WTC11 (cell line): Measurements from ENCODE around the gene NHSL2. TPM values are rescaled to one million over a fixed set of nuclear protein-coding genes. Genes with fewer than 3 reads are reported as not detected.
A peak's percentile ranks its signal among the peaks of the same experiment; 100 is the strongest.

Experiments used
- ATAC-seq: fragments of 200-7000 bp; cut with Tn5 transposase; 2 replicates; pipeline ENCODE4 v1.10.0; 2021; ENCODE audit warnings: mild to moderate bottlenecking, moderate library complexity
- CTCF ChIA-PET: fragments of 300-600 bp; sonication (Branson Sonifier 250); formaldehyde crosslinking; loops from one replicate; lab custom pipeline; 2021; ENCODE audit warnings: antibody characterized with exemption; lab: Charles Lee
- POLR2A ChIA-PET: fragments of 350-600 bp; sonication (Branson Sonifier 250); formaldehyde crosslinking; loops from one replicate; lab custom pipeline; 2021; ENCODE audit warnings: antibody characterized with exemption; lab: Charles Lee
- DNase-seq: peaks from one replicate; pipeline ENCODE4 v3.0.0; 2021; ENCODE audit warnings: low spot score
- H3K27ac Mint-ChIP-seq: 2 replicates; pipeline ENCODE4 v1.8.0; 2021; ENCODE audit warnings: mixed read lengths
- H3K27me3 Mint-ChIP-seq: 2 replicates; pipeline ENCODE4 v1.8.0; 2021; ENCODE audit warnings: low read depth, mild to moderate bottlenecking, moderate library complexity, mixed read lengths
- H3K36me3 Mint-ChIP-seq: 2 replicates; pipeline ENCODE4 v1.8.0; 2021; ENCODE audit warnings: mixed read lengths
- H3K4me1 Mint-ChIP-seq: 2 replicates; pipeline ENCODE4 v1.8.0; 2022; ENCODE audit warnings: mixed read lengths
- H3K4me3 Mint-ChIP-seq: 2 replicates; pipeline ENCODE4 v1.8.0; 2021; ENCODE audit warnings: mild to moderate bottlenecking, moderate library complexity, mixed read lengths
- H3K9me3 Mint-ChIP-seq: 2 replicates; pipeline ENCODE4 v1.8.0; 2021; ENCODE audit warnings: mixed read lengths
- CREB1 ChIP-seq: sonication (generic); formaldehyde crosslinking; IDR thresholded peaks from 2 replicates; pipeline ENCODE4 v1.8.0; 2023; ENCODE audit warnings: mild to moderate bottlenecking, missing genetic modification reagents
- EMX1 ChIP-seq: fragments of 250-450 bp; sonication (Bioruptor Pico); IDR thresholded peaks from 2 replicates; pipeline ENCODE4 v1.8.0; 2021; ENCODE audit warnings: mild to moderate bottlenecking
- ESRRA ChIP-seq: sonication (generic); formaldehyde crosslinking; IDR thresholded peaks from 2 replicates; pipeline ENCODE4 v1.8.1; 2022; ENCODE audit warnings: mild to moderate bottlenecking, missing genetic modification reagents, borderline replicate concordance
- FOXK1 ChIP-seq: sonication (generic); formaldehyde crosslinking; IDR thresholded peaks from 2 replicates; pipeline ENCODE4 v1.8.0; 2022; ENCODE audit warnings: mild to moderate bottlenecking, moderate library complexity, missing genetic modification reagents
- FOXP1 ChIP-seq: sonication (generic); formaldehyde crosslinking; IDR thresholded peaks from 2 replicates; pipeline ENCODE4 v1.8.0; 2022; ENCODE audit warnings: missing genetic modification reagents, mild to moderate bottlenecking, moderate library complexity, borderline replicate concordance
- GABPB1 ChIP-seq: sonication (generic); formaldehyde crosslinking; IDR thresholded peaks from 2 replicates; pipeline ENCODE4 v1.8.1; 2023; ENCODE audit warnings: mild to moderate bottlenecking, missing genetic modification reagents
- HMGA2 ChIP-seq: fragments of 250-450 bp; sonication (Bioruptor Pico); IDR thresholded peaks from 2 replicates; pipeline ENCODE4 v1.4.0; 2021; ENCODE audit warnings: mild to moderate bottlenecking, moderate library complexity
- IRF2 ChIP-seq: sonication (generic); formaldehyde crosslinking; IDR thresholded peaks from 2 replicates; pipeline ENCODE4 v1.8.0; 2022; ENCODE audit warnings: low read depth, missing genetic modification reagents, borderline replicate concordance
- JAZF1 ChIP-seq: fragments of 250-450 bp; sonication (Bioruptor Pico); IDR thresholded peaks from 2 replicates; pipeline ENCODE4 v1.9.0; 2021; ENCODE audit warnings: moderate library complexity, mild to moderate bottlenecking, inconsistent platforms
- JUN ChIP-seq: sonication (generic); formaldehyde crosslinking; IDR thresholded peaks from 2 replicates; pipeline ENCODE4 v1.8.0; 2023; ENCODE audit warnings: mild to moderate bottlenecking, missing genetic modification reagents
- MYBL2 ChIP-seq: sonication (generic); formaldehyde crosslinking; IDR thresholded peaks from 2 replicates; pipeline ENCODE4 v1.8.1; 2023; ENCODE audit warnings: mild to moderate bottlenecking, moderate library complexity, missing genetic modification reagents
- NFATC4 ChIP-seq: fragments of 250-450 bp; sonication (Bioruptor Pico); IDR thresholded peaks from 2 replicates; pipeline ENCODE4 v1.9.0; 2021; ENCODE audit warnings: mild to moderate bottlenecking
- NFE2L1 ChIP-seq: sonication (generic); formaldehyde crosslinking; IDR thresholded peaks from 2 replicates; pipeline ENCODE4 v1.8.1; 2023; ENCODE audit warnings: missing genetic modification reagents
- PRRX2 ChIP-seq: fragments of 250-450 bp; sonication (Bioruptor Pico); IDR thresholded peaks from 2 replicates; pipeline ENCODE4 v1.8.0; 2021; ENCODE audit warnings: mild to moderate bottlenecking
- RORB ChIP-seq: fragments of 250-450 bp; sonication (Bioruptor Pico); IDR thresholded peaks from 2 replicates; pipeline ENCODE4 v1.9.0; 2021; ENCODE audit warnings: mild to moderate bottlenecking
- ZNF263 ChIP-seq: sonication (generic); formaldehyde crosslinking; IDR thresholded peaks from 2 replicates; pipeline ENCODE4 v1.8.1; 2022; ENCODE audit warnings: low read depth, mild to moderate bottlenecking, moderate library complexity, missing genetic modification reagents
- ZNF423 ChIP-seq: fragments of 250-450 bp; sonication (Bioruptor Pico); IDR thresholded peaks from 2 replicates; pipeline ENCODE4 v2.1.2; 2022; ENCODE audit warnings: mild to moderate bottlenecking, moderate library complexity
- ZNF671 ChIP-seq: fragments of 250-450 bp; sonication (Bioruptor Pico); IDR thresholded peaks from 2 replicates; pipeline ENCODE4 v1.8.0; 2021; ENCODE audit warnings: mild to moderate bottlenecking
- total RNA-seq: library from RNA; stranded (reverse); gene quantifications from 3 replicates; pipeline ENCODE4 v1.2.3, GENCODE V29; 2021
- TF ChIP-seq, protein P1 (sequence below): sonication (generic); formaldehyde crosslinking; IDR thresholded peaks from 2 replicates; pipeline ENCODE4 v1.8.0; 2022; ENCODE audit warnings: mild to moderate bottlenecking, missing genetic modification reagents
- TF ChIP-seq, protein P2 (sequence below): sonication (generic); formaldehyde crosslinking; IDR thresholded peaks from 2 replicates; pipeline ENCODE4 v1.8.1; 2023; ENCODE audit warnings: mild to moderate bottlenecking, missing genetic modification reagents, moderate library complexity
- TF ChIP-seq, protein P3 (sequence below): fragments of 250-450 bp; sonication (Bioruptor Pico); IDR thresholded peaks from 2 replicates; pipeline ENCODE4 v2.1.2; 2022; ENCODE audit warnings: mild to moderate bottlenecking, moderate library complexity
- TF ChIP-seq, protein P4 (sequence below): sonication (generic); formaldehyde crosslinking; IDR thresholded peaks from 2 replicates; pipeline ENCODE4 v1.8.1; 2022; ENCODE audit warnings: missing genetic modification reagents, borderline replicate concordance
- TF ChIP-seq, protein P5 (sequence below): fragments of 250-450 bp; sonication (Bioruptor Pico); IDR thresholded peaks from 2 replicates; pipeline ENCODE4 v1.9.0; 2021; ENCODE audit warnings: mild to moderate bottlenecking

Gene NHSL2
- total RNA-seq, 1 experiment from 2014 or later: 7.9 TPM

DNA sequence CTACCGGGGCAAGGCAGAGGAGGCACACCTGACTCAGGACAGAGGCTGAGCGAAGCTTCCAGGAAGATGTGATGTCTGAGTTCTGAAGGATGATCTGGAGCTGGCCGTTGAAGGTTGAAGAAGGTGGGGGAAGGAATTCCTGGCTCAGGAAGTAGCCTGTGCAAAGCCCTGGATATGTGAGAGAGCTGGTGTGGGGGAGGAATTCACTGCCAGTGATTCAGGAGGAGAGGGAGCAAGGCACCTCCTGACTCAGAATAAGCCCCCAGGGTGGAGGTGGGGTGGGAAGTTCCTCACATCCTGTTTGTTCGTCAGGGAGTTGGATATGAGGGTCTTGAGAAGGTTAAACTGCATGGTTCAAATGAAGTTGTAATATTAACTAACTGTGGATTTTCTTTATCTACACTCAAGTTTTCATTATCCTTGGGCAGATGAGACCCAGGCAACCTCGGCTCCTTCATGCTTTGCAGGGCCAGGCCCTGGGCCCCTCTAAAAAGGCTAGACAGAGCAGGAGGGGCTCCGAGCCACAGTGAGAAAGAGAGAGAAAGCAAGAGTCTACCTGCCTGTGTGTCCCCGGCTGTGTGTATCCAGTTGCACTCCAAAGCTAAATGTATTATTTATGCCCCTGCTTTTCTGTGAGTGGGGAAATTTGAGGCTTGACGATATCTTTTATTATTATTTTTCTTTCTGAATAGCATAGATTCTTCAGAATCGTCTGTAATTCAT is 7.1 kb downstream of the NHSL2 start:
- H3K27me3 Mint-ChIP-seq: no peaks in the 10 kb centered on the region
- no peaks in the 10 kb centered on the region for H3K9me3 Mint-ChIP-seq
- peak; percentile 22 for DNase-seq
- POLR2A ChIA-PET: interaction anchor here (0.6 to 1.5 kb wide), 2 partner anchors 17 to 40 kb away, joined by 3 to 5 read pairs; no protein-coding TSS in a partner anchor
- peak; percentile 84 for ATAC-seq
- H3K27ac Mint-ChIP-seq: peak overlapping the region; percentile 84
- CTCF ChIA-PET: interaction anchor here (0.7 to 1.6 kb wide), 9 partner anchors 18 to 399 kb away, joined by 3 to 8 read pairs (median 4); no protein-coding TSS in a partner anchor
- H3K4me1 Mint-ChIP-seq: peaks cover 72% of the 10 kb centered on the region
- TF ChIP-seq, protein P1, sequence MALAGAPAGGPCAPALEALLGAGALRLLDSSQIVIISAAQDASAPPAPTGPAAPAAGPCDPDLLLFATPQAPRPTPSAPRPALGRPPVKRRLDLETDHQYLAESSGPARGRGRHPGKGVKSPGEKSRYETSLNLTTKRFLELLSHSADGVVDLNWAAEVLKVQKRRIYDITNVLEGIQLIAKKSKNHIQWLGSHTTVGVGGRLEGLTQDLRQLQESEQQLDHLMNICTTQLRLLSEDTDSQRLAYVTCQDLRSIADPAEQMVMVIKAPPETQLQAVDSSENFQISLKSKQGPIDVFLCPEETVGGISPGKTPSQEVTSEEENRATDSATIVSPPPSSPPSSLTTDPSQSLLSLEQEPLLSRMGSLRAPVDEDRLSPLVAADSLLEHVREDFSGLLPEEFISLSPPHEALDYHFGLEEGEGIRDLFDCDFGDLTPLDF (CRISPR knock-in tag): no peak
- TF ChIP-seq MYBL2 (no peak), HMGA2 (CRISPR knock-in tag) (no peak), EMX1 (CRISPR knock-in tag) (no peak), NFE2L1 (CRISPR knock-in tag) (no peak), FOXK1 (CRISPR knock-in tag) (no peak), JAZF1 (CRISPR knock-in tag) (no peak), ESRRA (CRISPR knock-in tag) (no peak), RORB (no peak), JUN (no peak), ZNF671 (no peak), ZNF263 (CRISPR knock-in tag) (no peak), PRRX2 (no peak), FOXP1 (no peak), GABPB1 (CRISPR knock-in tag) (no peak), NFATC4 (no peak), CREB1 (CRISPR knock-in tag) (no peak)
- TF ChIP-seq, protein P2, sequence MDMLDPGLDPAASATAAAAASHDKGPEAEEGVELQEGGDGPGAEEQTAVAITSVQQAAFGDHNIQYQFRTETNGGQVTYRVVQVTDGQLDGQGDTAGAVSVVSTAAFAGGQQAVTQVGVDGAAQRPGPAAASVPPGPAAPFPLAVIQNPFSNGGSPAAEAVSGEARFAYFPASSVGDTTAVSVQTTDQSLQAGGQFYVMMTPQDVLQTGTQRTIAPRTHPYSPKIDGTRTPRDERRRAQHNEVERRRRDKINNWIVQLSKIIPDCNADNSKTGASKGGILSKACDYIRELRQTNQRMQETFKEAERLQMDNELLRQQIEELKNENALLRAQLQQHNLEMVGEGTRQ (CRISPR knock-in tag): no peak
- TF ChIP-seq, protein P3, sequence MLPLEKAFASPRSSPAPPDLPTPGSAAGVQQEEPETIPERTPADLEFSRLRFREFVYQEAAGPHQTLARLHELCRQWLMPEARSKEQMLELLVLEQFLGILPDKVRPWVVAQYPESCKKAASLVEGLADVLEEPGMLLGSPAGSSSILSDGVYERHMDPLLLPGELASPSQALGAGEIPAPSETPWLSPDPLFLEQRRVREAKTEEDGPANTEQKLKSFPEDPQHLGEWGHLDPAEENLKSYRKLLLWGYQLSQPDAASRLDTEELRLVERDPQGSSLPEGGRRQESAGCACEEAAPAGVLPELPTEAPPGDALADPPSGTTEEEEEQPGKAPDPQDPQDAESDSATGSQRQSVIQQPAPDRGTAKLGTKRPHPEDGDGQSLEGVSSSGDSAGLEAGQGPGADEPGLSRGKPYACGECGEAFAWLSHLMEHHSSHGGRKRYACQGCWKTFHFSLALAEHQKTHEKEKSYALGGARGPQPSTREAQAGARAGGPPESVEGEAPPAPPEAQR: no peak
- TF ChIP-seq, protein P4, sequence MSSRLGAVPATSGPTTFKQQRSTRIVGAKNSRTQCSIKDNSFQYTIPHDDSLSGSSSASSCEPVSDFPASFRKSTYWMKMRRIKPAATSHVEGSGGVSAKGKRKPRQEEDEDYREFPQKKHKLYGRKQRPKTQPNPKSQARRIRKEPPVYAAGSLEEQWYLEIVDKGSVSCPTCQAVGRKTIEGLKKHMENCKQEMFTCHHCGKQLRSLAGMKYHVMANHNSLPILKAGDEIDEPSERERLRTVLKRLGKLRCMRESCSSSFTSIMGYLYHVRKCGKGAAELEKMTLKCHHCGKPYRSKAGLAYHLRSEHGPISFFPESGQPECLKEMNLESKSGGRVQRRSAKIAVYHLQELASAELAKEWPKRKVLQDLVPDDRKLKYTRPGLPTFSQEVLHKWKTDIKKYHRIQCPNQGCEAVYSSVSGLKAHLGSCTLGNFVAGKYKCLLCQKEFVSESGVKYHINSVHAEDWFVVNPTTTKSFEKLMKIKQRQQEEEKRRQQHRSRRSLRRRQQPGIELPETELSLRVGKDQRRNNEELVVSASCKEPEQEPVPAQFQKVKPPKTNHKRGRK (CRISPR knock-in tag): no peak
- TF ChIP-seq, all 79 proteins: peak for 0
- H3K36me3 Mint-ChIP-seq: peaks cover 5% of the 10 kb centered on the region; the same call in 1 of the 2 replicates
- peak overlapping the region; percentile 23 for H3K4me3 Mint-ChIP-seq

DNA sequence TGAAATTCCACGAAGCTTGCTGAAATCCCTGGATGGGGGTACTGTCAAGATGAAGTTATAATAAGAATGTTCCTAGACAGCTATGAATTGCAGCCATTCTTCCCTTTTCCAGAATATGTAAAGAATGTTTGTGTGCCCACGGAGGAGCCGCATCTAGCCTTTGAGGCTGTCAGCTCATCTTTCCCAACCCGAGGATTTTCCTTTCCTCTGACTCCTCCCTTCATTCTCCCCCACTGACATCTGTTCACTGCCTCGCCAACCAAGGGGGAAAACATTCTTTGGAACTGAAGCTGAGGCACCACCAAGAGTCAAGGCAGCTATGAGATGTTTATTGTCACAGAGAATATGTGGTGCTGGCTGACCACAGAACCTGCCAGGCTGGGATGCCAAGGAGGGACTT is 8.8 kb downstream of the NHSL2 start:
- no peaks in the 10 kb centered on the region for H3K36me3 Mint-ChIP-seq
- no peak; the same call in 1 of the 2 replicates for ATAC-seq
- DNase-seq: no peak
- H3K4me1 Mint-ChIP-seq: peaks cover 70% of the 10 kb centered on the region
- H3K9me3 Mint-ChIP-seq: no peaks in the 10 kb centered on the region
- no peak overlapping the region for H3K4me3 Mint-ChIP-seq
- CTCF ChIA-PET: interaction anchor here (0.8 to 2.4 kb wide), 6 partner anchors 9 to 103 kb away, joined by 3 to 17 read pairs (median 4); partner anchors contain the start of gene NHSL2
- POLR2A ChIA-PET: interaction anchor here (1.4 kb wide), 1 partner anchor 8 kb away, joined by 6 read pairs; the partner anchor contains the start of gene NHSL2
- peak overlapping the region; percentile 60; the same call in 1 of the 2 replicates for H3K27ac Mint-ChIP-seq
- H3K27me3 Mint-ChIP-seq: no peaks in the 10 kb centered on the region
- TF ChIP-seq ZNF671 (no peak), IRF2 (CRISPR knock-in tag) (no peak), ZNF423 (CRISPR knock-in tag) (no peak), EMX1 (CRISPR knock-in tag) (no peak)
- TF ChIP-seq, protein P1 (CRISPR knock-in tag): no peak
- TF ChIP-seq, protein P5, sequence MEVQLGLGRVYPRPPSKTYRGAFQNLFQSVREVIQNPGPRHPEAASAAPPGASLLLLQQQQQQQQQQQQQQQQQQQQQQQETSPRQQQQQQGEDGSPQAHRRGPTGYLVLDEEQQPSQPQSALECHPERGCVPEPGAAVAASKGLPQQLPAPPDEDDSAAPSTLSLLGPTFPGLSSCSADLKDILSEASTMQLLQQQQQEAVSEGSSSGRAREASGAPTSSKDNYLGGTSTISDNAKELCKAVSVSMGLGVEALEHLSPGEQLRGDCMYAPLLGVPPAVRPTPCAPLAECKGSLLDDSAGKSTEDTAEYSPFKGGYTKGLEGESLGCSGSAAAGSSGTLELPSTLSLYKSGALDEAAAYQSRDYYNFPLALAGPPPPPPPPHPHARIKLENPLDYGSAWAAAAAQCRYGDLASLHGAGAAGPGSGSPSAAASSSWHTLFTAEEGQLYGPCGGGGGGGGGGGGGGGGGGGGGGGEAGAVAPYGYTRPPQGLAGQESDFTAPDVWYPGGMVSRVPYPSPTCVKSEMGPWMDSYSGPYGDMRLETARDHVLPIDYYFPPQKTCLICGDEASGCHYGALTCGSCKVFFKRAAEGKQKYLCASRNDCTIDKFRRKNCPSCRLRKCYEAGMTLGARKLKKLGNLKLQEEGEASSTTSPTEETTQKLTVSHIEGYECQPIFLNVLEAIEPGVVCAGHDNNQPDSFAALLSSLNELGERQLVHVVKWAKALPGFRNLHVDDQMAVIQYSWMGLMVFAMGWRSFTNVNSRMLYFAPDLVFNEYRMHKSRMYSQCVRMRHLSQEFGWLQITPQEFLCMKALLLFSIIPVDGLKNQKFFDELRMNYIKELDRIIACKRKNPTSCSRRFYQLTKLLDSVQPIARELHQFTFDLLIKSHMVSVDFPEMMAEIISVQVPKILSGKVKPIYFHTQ: no peak
- TF ChIP-seq, protein P3: no peak
